Activated CD4-positive, alpha-beta T cell treated with anti-CD3 and anti-CD28 coated beads for 24 hours (primary cell): ENCODE results near the gene ETV6.

Experiments
- DNase-seq, 2 donors: peaks; one replicate each; pipeline ENCODE4 v3.0.0-alpha.2; 2020; ENCODE audit warnings: low read depth in 2 of 2

The ETV6 gene

DNA sequence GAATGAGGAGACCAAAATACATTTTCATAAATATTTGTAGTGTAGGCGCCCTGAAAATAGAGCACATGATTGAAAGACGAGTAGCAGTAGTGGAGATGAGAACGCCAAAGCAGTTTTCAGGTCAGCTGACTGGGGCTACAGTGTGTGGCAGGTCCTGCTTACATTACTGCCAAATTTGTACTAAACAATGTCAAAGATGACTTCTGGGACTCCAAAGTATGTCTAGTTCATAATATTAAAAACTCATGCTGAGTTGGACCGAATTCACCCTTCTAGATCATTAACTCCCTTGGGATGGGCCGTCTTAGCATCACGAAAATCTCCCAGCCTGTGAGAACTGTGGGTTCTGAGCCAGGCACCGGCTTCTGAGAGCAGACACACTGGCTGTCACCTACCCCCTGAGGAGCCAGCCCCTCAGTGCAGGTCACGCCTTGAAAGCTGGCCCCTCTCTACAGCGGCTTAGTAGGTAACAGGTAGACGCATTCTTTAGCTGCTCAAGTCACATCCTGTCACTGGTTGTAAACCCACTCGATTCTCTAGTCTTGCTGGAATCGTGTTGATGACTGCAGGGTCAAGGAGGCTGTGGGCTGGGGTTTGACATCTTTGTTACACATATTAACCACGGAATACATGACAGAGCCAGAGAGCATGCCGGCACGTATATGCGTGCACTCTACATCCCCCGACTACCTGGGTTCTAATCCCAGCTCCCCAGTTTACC lies 210.4 kb downstream of the ETV6 start:
- no peak for DNase-seq

DNA sequence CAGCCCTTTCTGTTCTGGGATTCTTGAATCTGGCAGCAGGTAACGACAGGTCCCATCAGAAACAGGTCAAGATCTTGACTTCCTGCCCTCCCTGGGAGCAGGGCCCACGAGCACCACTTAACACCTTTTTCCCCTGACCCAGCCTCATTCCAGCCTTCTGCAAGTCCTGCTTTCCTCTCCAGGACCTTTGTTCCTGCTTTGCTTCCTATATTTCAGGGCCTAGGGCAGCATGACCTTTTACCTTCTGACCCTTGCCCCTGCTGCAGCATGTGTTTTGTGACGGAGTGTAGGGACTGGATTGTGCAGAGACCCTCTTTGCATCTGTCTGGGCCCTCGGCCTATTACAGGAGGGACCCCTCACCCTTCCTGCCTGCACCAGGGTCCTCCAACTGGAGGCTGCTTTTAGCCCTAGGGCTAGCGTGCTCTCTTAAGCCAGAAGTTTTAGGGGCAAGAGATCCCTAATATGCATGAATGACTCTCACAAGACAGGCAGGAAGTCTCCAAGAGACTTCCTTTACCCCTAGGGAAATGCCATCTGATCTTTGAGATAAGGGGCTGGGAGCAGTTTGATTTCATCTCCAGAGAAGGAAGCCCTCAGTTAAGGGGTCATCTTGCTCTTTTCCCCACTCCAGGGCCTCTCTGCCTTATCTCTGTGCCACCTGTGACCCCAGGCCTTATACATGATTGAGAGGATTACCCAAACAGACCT lies 211.8 kb downstream of the ETV6 start:
- DNase-seq, result no peak

DNA sequence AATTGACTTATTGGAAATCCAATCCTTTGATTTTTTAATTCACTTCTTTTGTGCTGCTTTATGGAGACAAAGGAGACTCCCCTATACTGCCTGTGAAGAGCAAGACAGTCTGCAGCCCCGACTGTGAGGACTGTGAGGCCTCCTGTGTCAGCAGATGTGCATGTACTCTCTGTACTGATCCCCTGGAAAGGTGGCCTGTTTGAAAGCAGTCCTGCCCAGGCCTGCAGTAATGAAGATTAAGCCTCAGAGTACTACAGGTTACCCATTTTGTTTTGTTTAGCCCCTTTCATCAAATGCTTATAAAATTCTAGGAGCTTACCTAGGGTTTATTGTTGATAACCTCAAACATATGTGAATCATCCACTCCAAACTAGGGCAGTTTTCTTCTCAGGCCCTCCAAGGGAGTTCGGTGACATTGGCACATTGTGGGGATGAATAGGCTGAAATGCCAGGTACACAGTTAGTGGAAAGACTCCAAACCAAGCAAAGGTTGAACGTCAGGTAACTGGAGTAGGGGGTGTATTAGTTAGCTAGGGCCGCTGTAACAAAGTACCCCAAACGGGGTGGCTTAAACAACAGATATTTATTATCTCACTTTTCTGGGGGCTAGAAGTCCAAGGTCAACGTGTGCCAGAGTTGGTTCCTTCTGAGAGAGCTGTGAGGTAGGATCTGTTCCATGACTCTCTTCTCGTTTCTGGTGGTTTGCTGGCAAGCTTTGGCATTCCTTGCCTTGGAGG lies 212.6 kb downstream of the ETV6 start:
- DNase-seq, result no peak

DNA sequence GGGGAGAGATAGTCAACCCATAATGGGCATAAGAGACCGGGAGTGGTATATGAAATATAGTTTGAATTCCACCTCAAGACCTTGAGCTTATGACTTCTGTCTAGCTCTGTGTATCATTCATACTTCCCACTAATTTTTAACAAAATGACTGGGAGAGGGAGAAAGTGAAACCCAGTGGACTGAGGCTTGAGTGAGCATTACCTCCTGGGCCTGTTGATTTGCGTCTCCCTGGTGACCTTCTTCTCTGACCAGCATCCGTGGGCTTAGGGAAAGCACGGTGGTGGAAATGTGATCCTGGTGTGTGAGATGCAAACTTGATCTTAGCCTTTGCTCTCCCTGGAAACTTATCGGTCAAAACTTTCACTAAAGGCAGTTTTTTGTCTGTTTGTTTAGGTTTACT lies 213.3 kb downstream of the ETV6 start:
- no peak for DNase-seq

DNA sequence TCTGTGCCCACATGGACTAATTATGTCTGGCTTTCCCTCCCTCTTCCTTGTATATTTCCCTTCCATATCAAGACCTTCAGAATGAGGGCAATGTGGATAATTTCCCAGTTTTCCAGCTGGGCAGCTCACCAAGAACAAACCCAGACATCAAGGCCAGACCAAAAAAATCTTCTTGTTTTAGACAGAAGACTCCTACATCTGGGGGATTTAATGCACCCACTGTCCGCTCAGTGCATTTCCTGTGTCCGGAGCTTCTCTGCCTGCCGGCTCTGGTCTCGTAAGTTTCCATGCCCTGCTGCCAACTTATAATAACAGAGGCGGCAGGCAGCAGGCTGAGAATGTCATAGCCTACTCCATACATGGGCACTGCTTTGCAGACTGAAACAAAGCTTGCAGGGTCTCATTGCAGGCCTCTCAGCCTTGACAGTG lies 214.0 kb downstream of the ETV6 start:
- DNase-seq, result no peak

DNA sequence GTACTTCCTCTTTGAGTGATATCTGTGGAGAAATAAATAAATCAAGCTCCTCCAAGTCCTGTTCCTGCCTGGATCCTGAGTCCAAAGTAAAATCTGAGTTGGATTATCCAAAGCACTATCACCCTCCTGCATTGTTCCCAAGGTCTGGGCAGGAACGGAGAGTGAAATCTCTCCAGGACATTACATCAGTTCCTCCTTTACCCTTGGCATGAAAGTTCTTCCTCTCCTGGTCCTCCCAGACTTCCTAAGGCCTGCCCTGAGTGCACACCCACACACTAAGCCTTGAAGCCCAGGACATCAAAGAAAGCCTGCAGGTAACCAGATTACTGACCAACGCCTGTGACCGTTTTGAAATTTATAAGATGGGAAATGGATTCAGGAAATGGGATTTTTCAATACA lies 214.5 kb downstream of the ETV6 start:
- no peak for DNase-seq

DNA sequence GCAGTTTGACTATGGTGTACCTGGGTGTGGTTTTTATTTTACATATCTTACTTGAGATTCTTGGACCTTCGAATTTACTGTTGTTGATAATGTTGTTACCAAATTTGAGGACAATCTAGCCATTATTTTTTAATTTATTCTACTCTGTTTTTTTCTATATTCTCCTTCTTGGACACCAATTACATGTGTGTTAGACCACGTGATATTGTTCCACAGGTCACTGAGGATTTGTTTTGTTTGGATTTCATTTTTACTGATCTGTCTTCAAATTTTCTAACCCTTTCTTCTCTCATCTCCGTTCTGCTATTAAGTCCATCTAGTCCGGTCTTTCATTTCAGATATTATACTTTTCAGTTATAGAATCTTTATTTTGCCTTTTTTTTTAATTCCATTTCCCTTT lies 216.3 kb downstream of the ETV6 start:
- no peak for DNase-seq

DNA sequence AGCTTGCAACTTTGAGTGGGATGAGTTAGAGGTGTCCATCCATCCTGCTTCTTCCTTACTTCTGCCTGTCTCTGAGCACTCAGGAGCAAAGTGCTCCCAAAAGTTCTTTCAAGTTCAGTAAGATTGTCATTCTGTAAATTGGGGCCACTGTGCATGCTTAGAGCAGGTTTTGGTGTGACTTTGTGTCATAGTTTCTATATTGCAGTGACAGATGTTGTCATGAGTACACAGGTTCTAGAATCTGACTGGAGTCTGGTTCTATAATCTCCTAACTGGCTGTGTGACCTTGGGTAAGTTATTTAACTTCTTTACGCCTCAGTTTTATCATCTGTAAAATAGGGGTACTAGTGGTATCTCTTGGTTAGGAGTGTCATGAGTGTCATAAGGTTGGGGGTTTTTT lies 218.6 kb downstream of the ETV6 start:
- no peak for DNase-seq

DNA sequence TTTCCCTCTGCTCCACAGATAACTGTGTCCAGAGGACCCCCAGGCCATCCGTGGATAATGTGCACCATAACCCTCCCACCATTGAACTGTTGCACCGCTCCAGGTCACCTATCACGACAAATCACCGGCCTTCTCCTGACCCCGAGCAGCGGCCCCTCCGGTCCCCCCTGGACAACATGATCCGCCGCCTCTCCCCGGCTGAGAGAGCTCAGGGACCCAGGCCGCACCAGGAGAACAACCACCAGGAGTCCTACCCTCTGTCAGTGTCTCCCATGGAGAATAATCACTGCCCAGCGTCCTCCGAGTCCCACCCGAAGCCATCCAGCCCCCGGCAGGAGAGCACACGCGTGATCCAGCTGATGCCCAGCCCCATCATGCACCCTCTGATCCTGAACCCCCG lies 219.9 kb downstream of the ETV6 start:
- no peak for DNase-seq

DNA sequence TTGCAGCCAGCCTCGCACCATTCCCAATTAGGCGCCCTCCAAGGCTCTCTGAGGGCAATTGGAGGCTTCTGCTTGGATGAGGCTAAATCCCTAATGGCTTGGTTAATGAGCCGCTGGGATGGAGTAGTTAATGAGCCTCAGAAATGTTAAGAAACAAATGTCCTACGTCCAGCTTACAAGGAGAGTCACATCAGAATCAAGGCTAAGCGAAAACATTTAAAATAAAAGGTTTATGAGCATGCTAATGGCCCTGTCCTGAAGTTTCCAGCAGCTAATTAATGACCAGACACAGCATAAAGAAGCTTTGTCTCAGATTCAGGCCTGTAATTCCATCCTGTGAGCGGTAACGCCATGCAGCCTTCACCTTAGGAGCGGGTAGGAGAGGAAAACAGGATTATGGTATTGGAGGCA lies 220.6 kb downstream of the ETV6 start:
- no peak for DNase-seq

DNA sequence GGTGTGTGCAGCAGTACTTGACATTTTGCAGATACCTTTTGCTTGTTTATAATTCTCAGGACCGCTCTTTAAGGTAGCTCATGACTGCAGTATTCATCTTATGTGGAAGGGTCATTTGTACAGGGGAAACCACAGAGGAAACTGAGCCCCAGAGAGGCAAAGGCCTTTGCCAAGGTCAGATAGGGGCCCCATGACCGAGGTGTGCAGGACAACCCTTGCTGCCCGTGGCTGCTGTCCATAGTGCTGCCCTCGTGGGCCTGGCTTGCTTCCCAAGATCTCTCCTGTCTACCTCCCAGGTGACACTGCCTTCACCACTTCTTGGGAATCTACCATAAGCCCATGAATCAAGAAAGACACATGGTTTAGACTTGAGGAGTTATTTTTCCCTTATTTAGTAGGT lies 222.6 kb downstream of the ETV6 start:
- DNase-seq, result no peak

DNA sequence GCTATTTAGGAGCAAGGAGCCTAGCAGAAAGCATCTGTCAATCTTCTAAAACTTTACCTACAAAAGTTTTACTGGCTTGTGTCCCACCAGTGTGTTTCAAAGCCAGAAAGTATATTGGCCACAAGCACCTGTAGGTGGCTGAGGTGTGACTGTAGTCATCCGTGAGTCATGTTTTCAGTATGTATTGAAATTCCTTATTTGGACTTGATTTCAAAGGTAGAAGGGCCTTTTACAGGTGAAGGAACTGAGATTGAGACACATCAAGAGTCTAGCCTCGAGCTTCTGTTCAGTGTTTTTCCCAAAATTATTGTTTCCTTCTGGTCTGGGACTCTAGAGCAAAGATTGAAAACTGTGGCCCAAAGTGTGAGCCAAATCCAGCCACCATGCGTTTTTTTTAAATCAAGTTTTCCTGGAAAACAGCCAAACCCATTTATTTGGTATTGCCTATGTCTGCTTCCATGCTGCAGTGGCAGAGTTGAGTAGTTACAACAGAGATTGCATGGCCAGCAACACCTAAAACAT lies 226.0 kb downstream of the ETV6 start:
- DNase-seq, result peak; percentile 10 to 18

DNA sequence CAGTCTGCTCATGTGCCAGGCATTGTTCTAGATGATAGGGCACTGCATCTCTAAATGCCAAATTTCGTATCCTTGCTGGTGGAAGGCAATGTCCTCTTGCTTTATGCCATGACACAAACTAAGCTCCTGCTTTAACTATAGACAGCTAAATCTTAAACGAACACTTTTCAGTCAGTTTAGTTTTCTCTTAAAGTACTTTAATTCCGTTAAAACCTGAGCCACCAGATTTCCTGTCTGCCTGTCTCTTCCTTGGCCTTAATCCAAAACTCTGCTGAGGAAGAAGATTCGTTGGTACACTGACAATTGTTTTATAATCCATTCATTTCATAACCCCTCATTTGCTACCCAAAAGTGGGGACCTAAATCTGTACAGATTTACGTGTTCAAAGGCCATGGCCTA lies 226.8 kb downstream of the ETV6 start:
- no peak for DNase-seq

DNA sequence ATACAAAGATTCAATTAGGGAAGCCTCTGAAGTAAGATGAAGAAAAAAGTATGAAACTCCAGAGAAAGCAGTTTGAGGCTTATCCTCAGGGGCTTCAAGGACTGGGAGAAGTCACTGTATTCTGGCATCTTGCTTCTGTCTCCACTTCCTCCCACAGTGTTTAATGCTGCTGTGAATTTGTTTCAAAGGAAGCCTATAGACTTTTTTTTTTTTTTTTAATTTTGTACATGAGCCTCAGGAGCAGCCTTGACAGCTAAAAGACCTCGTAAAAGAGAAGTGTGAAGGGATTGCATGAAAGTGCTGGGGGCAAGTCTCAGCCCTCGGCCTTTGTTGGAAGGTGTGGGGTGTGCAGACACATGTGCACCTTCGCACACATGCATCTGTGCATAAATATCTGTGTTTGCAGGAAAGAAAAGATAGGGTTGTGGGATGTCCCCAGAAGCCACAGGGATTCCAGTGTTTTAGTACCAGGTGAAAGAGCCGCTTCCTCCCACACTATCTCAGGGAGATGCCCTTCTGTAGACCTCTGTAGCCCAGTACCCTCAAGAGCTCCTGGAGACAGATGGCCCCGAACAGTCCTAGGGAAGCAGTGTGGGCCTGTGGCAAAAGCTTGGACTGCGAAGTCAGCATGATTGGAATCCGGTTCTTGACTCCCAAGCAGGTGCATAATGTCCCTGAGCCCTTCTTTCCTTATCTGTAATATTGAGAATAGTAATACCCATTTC lies 227.8 kb downstream of the ETV6 start:
- no peak for DNase-seq

DNA sequence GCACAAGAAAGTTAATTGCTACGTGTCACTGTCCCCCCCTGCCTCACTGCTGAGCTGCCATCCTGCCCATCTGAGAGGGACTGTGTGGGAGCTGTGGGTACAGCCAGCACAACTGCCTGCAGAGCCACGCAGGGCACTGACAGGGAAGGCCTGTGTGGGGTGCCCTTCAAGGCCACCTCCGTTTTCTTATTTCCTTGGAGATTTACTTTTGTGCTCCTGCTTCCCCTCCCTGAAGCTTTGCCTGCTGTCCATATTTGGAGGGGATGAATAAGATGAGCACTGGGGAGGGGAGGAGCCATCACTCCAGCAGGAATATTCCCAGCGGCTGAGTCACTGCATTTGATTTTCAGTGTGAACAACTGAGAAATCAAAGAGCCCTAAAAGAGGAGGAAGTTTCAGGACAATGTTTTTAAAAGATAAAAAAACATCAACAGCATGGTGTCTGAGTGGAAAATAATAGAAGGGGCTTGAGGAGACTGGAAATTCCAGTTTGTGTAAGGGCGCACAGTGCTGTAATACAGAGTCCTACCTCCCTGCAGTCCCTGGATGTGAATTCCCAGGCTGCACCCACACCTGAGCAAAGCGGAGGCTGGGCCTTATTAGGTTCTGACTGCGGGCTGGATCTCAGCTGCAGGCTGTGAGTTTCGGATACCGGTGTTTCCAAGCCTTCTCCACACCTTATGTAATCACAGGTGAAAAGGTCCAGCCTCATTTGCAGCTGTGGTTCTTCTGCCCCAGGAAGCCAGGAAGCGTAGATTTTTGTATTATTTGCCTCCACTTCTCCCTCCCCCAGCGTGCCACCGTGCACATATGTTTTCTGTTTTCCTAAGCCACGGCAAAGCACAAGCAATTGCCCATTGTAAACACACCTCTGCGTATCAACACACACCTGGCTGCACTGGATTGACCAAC lies 228.7 kb downstream of the ETV6 start:
- DNase-seq, result no peak

DNA sequence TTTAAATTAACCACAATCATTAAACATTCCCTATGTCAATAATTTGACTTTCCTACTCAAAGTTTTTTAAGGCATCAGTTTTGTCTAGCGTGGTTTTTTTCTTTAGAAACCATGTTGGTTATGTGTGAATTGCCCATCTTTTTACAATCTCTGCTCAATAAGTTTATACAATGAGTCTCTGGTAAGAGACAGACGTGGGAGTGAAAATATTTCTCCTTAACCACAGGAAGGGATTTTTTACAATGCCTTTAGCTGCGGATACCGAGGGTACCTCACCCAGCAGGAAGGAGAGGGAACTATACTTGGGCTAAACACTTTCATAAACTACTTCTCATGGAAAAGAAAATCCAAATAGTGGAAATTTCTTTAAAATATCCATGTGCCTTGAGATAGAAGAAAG lies 229.8 kb downstream of the ETV6 start:
- no peak for DNase-seq

DNA sequence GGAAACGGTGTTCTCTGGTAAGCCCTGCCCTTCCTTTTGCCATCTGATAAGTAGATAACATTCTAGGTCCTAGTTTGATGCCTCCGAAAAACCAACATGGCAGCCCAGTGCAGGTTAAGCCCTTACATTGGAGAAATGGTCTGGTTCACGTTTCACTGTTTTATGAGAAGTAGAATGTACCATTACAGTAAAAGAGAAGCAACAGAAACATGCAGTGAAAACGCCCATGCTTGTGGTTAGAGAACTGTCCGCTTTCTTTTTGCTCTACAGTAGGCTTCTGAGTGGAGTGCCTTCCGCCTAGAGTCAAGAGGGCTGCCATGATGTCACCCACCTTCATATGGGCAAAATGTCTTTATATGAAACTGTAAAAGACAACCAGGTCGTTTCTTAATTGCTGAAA lies 230.9 kb downstream of the ETV6 start:
- DNase-seq, result no peak

DNA sequence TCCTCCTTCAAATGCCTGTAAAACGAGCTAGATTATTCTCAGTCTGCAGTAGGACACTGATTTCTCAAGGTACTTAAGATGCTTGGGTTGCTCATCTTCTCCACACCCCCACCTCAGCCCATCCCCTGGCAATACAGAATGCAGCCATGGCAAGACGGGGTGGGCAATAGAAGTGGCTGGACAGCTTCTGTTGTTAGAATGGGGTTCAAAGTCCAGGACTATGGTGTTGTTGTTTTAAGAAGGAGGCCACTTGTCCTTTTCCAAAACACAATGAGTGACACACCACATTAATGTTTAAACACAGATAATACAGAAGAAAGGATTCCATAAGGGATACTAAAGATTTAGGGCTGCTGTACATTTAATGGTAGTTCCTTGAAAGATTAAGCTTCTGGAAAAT lies 232.4 kb downstream of the ETV6 start:
- DNase-seq, result no peak

DNA sequence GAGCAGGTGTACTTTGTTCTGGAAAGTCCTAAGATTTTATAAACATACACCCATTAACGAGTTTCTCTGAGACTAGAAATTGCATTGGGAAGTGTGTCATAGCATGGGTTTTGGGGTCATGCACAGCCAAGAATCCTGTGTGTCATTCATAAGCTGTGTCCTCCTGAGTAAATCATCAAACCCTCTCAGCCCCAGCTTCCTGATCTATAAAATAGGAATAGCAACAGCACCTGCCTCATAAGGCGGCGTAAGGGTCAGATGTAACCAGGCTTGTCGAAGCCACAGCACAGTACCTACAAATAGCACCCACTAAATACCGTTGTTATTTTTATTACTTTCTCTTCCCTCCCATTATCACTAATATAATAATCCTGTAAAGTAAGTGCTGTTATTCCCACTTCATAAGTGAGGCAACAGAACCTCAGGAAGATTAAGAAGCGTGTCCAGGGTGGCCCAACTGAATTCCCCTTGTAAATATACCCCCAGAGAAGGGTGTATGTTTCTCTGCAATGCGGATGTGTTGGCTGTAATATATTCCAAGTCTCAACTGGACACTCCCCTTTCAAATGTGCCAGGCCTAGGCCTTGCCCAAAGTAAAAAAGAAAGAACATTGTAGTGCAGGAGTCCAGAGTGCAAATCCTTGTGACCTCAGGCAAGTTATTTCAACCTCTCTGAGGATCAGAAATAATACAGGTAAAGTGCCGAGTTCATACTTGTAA lies 233.0 kb downstream of the ETV6 start:
- no peak for DNase-seq

DNA sequence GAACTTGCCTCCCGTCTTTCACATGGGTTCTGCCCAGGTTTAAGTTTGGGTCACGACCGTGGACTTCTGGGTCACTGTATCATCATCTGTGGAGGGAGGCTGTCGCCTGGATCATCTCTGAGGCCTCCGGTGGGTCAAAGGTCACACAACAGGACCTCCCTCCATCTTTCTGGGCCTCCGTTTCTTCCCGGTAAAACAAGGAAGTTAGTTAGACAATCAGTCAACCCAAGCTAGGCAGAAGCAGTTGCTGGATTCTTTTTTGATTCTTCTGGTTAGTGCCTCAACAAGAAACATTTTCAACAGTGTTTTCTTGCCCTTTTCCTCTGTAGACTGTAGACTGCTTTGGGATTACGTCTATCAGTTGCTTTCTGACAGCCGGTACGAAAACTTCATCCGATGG lies 234.6 kb downstream of the ETV6 start:
- no peak for DNase-seq
